Stimulated activated CD4-positive, alpha-beta T cell treated with anti-CD3 and anti-CD28 coated beads, Interleukin-1b, Interleukin-23, amount 100 ng/mL, for 24 hours (primary cell): ENCODE results near the gene SVOP.
"Not testable (repeated sequence)": the region's sequence is repeated elsewhere in the genome, so short reads cannot be mapped to it uniquely, and the experiment has no call there.

Experiments
- DNase-seq, 4 experiments: peaks; one replicate each; pipeline ENCODE4 v3.0.0-alpha.2; 2020; ENCODE audit warnings: low read depth in 4 of 4, low spot score in 1 of 4

Gene SVOP

DNA sequence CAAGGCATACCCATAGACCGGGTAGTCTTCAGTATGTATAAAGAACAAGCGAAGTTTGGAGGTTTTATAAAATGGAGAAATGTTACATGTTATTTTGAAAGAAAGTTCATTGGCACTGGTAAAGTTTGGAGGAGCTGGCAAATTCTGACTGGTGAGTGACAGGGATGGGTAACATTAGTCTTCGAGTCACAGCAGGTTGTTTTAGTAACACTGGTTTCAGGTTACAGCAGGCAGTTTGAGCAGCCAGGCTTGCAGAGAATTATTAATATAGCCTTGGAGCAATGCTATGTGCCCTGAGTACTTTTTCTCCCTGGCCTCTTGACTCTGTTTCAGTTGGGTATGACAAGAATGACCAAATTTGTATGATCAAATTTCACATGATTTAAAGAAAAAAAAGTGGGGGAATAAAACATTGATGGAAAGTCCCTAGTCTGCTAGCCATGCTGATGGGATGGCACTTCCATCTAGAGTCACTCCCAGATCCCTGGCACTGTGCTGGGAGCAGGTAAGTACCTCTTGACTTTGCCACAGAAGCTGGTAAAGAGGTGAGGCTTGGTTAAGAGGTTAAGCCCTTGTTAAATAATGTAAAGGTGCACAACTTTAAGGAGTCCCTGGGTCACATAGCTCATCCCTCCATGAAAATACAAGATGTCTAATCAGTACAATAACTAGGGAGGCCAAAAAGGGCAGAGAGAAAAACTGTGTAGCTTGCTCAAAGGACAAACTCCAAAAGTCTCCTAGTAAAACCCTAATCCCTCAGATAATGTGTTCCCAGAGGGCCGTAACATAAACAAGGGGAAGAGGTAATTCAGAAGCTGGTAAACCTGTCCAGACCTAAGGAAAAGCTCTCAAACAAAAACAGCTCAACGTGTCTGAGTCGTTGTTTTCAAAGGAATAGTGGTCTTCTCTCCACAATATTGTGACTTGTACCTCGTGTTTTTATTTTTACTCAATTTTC is 12.7 kb upstream of the SVOP start:
- DNase-seq = no peak

DNA sequence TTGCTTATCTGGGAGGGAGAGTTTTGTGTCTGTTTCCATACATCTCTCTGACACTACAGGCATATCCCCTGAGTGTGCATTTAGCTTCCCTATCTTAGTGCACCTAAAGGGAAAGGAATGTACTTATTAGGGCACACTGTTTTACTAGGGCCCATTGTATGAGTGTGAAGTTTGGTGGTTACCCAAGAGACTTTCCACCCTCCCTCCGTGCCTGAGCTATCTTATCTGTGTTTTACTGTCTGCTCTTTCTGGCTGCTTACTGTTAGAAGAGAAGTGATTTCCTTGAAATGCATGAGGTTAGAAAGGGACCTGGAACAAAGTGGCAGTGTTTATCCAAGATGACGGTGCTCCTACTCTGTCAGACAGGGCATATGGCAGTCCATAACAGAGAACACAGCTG is 8.5 kb upstream of the SVOP start:
- DNase-seq = no peak

GRCh38 chr12:109028624-109029023 is 7.8 kb upstream of the SVOP start:
- DNase-seq = not testable (repeated sequence)

DNA sequence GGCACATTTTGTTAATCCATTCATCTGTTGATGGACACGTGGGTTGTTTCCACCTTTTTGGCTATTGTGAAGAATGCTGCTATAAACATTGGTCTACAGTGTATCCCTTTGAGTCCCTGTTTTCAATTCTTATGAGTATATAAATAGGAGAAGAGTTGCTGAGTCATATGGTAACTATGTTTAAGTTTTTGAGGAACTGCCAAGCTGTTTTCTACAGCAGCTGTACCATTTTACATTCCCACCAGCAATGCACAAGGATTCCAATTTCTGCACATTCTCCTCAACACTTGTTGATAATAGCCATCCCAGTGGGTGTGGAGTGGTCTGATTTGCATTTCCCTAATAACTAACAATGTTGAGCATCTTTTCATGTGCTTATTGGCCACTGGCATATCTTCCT is 6.9 kb upstream of the SVOP start:
- no peak for DNase-seq

- DNase-seq = no peak
Measured at GRCh38 chr12:109020146-109020795, 597 bp downstream of the SVOP start.

DNA sequence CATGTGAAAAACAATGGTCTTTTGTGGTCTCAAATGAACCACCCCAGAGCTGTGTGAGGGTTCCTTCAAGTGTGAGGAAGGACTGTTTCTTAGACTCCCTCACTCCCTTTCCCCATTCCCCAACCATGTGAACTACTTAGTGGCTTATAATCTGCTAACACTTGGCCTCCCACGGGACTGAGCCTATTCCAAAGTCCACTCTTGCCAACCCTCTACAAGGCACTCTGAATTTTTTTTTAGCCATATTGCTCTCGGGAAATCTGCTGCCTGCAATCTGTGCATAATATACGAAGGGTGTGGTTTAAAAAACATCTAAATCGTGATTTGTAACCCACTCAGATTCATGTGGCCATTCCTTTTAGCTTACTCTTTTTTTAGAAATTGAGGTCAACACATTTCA is 2.6 kb downstream of the SVOP start:
- DNase-seq = no peak

DNA sequence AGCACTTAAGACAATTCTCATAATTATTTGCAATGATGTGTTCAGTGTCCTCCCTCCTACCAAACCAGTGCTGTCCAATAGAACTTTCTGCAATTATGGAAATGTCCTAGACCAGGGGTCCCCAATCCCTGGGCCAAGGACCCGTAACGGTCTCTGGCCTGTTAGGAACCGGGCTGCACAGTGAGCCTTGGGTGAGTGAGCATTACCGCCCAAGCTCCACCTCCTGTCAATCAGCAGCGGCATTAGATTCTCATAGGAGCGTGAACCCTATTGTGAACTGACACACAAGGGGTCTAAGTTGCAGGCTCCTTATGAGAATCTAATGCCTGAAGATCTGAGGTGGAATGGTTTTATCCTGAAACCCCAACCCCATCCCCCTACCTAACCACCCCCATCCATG is 3.9 kb downstream of the SVOP start:
- no peak for DNase-seq

DNA sequence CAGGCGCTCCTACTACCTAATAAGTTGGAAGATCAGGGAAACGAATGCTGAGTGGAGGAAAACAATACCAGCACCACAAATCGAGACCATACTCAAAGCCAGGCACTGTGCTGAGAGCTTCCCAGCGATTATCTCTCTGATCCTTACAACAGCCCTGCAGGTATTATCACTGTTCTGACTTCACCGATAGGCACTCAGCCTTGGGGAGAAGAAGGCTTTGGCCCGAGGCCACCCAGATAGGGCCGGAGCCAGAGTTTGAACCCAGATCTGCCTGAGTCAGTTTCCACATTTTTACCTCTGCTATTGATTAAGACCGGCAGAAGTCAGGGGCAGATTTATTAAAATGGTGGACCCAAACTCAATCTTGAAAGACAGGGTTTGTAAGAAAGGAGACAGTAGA is 4.9 kb downstream of the SVOP start:
- no peak for DNase-seq

DNA sequence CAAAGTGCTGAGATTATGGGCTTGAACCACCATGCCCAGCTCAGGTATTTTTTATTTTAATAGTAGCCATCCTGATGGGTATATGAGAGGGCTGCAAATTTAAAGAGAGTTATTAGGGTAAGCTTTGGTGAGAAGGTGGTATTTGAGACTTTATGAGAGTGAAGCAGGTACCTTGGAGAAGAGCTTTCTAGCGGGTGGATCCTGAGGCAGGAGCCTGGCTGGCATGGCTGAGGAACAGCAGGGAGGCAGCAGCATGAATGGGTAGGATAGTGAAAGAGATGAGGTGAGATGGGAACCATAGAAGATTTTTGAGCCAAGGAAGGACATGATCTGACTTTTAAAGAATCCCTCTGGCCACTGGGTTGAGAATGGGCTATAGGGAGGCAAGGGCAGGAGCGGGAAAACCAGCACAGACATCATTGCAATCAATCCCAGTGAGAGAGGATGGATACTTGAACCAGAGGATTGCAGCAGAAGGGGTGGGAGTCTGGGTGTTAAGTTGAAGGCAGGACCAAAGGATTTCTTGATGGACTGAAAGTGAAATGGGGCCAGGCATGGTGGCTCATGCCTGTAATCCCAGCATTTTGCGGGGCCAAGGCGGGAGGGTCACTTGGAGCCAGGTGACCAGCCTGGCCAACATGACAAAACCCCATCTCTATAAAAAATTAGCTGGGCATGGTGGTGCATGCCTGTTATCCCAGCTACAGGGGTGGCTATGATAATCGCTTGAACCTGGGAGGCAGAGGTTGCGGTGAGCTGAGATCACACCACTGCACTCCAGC is 5.7 kb downstream of the SVOP start:
- DNase-seq = no peak

- no peak for DNase-seq
Measured at GRCh38 chr12:109010259-109010658, 10.6 kb downstream of the SVOP start.

DNA sequence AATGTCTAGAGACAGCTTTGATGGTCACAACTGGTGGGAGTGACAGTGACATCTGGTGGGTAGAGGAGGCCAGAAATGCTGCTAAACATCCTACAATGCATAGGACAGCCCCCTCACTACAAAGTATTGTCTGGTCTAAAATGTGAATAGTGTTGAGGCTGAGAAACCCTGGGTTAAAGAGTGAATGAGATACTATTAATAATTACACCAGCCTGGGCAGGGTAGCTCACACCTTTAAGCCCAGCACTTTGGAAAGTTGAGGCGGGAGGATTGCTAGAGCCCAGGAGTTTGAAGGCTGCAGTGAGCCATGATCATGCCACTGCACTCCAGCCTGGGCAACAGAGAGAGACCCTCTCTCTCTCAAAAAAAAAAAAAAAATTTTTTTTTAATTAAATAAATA is 11.1 kb downstream of the SVOP start:
- no peak for DNase-seq

- no peak for DNase-seq
Measured at GRCh38 chr12:109004017-109004416, 16.9 kb downstream of the SVOP start.

DNA sequence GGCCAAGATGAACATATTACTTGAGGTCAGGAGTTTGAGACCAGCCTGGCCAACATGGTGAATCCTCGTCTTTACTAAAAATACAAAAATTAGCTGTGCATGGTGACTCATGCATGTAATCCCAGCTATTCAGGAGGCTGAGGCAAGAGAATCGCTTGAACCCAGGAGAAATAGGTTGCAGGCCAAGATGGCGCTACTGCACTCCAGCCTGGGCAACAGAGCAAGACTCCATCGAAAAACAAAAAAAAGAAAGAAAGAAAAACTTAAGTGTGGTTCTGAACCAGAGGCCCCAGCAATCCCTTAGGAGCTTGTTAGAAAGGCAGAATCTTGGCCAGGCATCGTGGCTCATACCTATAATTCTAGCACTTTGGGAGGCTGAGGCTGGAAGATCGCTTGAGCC is 24.5 kb downstream of the SVOP start:
- no peak for DNase-seq

GRCh38 chr12:108995370-108995992 is 25.4 kb downstream of the SVOP start:
- no peak for DNase-seq

DNA sequence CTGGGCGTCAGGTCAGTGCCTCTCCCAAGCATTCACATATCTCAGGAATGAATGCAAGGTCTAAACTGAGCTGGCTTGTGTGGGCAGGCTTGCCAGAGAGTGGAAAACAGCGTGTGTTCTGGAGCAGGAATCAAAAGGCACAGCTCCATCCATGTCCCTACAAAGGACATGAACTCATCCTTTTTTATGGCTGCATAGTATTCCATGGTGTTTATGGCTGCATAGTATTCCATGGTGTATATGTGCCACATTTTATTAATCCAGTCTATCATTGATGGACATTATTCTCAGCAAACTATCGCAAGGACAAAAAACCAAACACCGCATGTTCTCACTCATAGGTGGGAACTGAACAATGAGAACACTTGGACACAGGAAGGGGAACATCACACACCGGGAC is 30.8 kb downstream of the SVOP start:
- DNase-seq = not testable (repeated sequence)

DNA sequence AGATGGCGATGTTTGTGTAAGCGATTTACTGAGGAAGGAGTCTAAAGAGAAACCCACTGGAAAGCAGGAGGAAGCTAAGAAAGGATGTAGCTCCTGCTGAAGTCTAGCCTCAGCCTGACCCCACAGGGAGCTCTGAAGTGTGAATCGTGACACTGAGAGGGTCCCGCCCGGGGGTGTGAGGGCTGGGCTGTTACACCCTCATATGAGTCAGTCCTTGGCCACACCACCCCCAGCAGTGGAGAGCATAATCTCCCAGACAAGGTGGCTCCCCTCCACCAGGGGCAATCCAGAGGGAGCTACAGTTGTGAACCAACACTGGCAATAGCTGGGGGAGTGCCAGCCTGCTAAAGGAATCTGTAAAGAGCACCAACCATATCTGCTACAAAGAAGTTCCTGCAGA is 31.5 kb downstream of the SVOP start:
- DNase-seq = no peak

DNA sequence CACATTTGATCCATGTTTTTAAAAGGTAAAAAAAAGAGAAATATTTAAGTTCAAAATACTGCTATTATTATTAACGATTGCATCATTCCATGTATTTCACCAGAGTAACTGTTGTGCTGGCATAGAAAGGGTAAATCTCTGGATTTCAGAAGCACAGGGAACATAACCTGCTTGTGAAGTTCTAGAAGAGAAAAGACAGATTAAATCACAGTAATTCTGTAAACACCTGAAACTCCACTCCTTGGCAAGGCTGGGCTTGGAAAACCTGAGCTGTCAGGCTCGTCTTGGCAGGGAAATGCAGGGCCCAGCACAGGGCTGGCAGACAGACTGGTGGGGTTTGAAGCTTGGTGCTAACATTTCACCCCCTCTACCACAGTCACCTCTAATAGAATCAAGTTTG is 35.1 kb downstream of the SVOP start:
- no peak for DNase-seq

- no peak for DNase-seq
Measured at GRCh38 chr12:108983227-108983626, 37.6 kb downstream of the SVOP start.

DNA sequence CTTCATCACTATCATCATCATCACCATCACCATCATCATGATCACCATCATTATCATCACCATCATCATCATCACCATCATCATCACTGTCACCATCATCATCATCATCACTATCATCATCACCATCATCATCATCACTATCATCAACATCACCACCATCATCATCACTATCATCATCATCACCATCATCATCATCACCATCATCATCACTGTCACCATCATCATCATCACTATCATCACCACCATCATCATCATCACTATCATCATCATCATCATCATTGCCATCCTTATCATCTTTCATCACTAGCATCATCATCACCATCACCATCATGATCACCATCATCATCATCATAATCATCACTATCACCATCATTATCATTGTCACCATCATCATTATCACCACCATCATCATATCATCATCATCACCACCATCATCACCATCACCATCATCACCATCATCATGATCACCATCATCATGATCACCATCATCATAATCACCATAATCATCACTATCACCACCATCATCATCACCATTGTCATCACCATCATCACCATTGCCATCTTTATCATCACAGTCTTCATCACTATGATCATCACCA is 38.1 kb downstream of the SVOP start:
- no peak for DNase-seq

GRCh38 chr12:108981835-108982234 is 39.0 kb downstream of the SVOP start:
- no peak for DNase-seq
